Activated CD4-positive, alpha-beta T cell treated with anti-CD3 and anti-CD28 coated beads for 36 hours (primary cell): ENCODE results near the gene GNPAT. TPM values are rescaled to one million over a fixed set of nuclear protein-coding genes. Genes with fewer than 3 reads are reported as not detected.

Experiments used
- ATAC-seq: fragments of 200-7000 bp; cut with Tn5 transposase; one replicate; pipeline ENCODE4 v1.10.0; 2021; ENCODE audit warnings: mild to moderate bottlenecking, moderate library complexity
- CTCF ChIA-PET: fragments of 350-600 bp; sonication (Branson Sonifier 250); formaldehyde crosslinking; loops from one replicate; lab custom pipeline; 2021; ENCODE audit warnings: antibody characterized with exemption; lab: Charles Lee
- POLR2A ChIA-PET: fragments of 350-600 bp; sonication (Branson Sonifier 250); formaldehyde crosslinking; loops from one replicate; lab custom pipeline; 2021; ENCODE audit warnings: antibody characterized with exemption, inconsistent platforms; lab: Charles Lee
- DNase-seq: peaks from one replicate; pipeline ENCODE4 v3.0.0-alpha.2; 2020
- H3K27ac Mint-ChIP-seq: one replicate; pipeline ENCODE4 v1.8.0; 2021; ENCODE audit warnings: mixed read lengths
- H3K27me3 Mint-ChIP-seq: one replicate; pipeline ENCODE4 v1.8.0; 2021; ENCODE audit warnings: mixed read lengths
- H3K36me3 Mint-ChIP-seq: one replicate; pipeline ENCODE4 v1.8.0; 2021; ENCODE audit warnings: low read depth, mixed read lengths
- H3K4me1 Mint-ChIP-seq: one replicate; pipeline ENCODE4 v1.8.0; 2021; ENCODE audit warnings: mixed read lengths
- H3K4me3 Mint-ChIP-seq: one replicate; pipeline ENCODE4 v1.8.0; 2021; ENCODE audit warnings: mild to moderate bottlenecking, moderate library complexity, mixed read lengths
- H3K9me3 Mint-ChIP-seq: one replicate; pipeline ENCODE4 v1.8.0; 2021; ENCODE audit warnings: low read depth, mixed read lengths
- intact Hi-C, 2 experiments: fragments of 100-400 bp; cut with DNase I in 1 of 2; cut with micrococcal nuclease in 1 of 2; formaldehyde crosslinking; loops; one replicate each; pipeline versions ENCODE4 v1.14.2 to v1.15.1; 2022 to 2024; cut with DNase I, micrococcal nuclease
- total RNA-seq, 2 experiments: library from RNA; stranded (reverse); gene quantifications; one replicate each; pipeline ENCODE4 v1.2.3, GENCODE V29; 2021

Gene GNPAT
- total RNA-seq, 2 experiments from 2014 or later, result 58.0 to 62.0 TPM

GRCh38 chr1:231214918-231215680 is 25.9 kb upstream of the GNPAT start:
- no peak for ATAC-seq
- Mint-ChIP-seq H3K27ac (no peak overlapping the region), H3K4me3 (no peak overlapping the region), H3K4me1 (peaks cover 8% of the 10 kb centered on the region), H3K36me3 (no peaks in the 10 kb centered on the region), H3K9me3 (no peaks in the 10 kb centered on the region), H3K27me3 (no peaks in the 10 kb centered on the region)
- ChIA-PET CTCF (interaction anchor here (0.5 to 1.5 kb wide), 4 partner anchors 8 to 203 kb away, joined by 3 to 4 read pairs (median 4); no protein-coding TSS in a partner anchor), POLR2A (interaction anchor here (0.5 kb wide), 1 partner anchor 25 kb away, joined by 5 read pairs; no protein-coding TSS in a partner anchor)
- peak; percentile 18 for DNase-seq
- intact Hi-C loops, result loop anchor here in 1 of 2 experiments (10.0 kb wide), 1 partner anchor 570 kb away; the partner anchor contains the start of gene COG2

GRCh38 chr1:231215681-231216385 is 25.2 kb upstream of the GNPAT start:
- POLR2A ChIA-PET, result interaction anchor here (0.5 kb wide), 1 partner anchor 25 kb away, joined by 5 read pairs; no protein-coding TSS in a partner anchor
- no peaks in the 10 kb centered on the region for H3K27me3 Mint-ChIP-seq
- H3K4me3 Mint-ChIP-seq, result no peak overlapping the region
- H3K27ac Mint-ChIP-seq, result no peak overlapping the region
- DNase-seq (no peak), ATAC-seq (no peak)
- H3K36me3 Mint-ChIP-seq, result no peaks in the 10 kb centered on the region
- CTCF ChIA-PET, result interaction anchor here (0.5 to 1.5 kb wide), 3 partner anchors 9 to 178 kb away, joined by 3 to 4 read pairs (median 4); no protein-coding TSS in a partner anchor
- intact Hi-C loops, result loop anchor here in 1 of 2 experiments (10.0 kb wide), 1 partner anchor 571 kb away; the partner anchor contains the start of gene COG2
- H3K4me1 Mint-ChIP-seq, result peaks cover 8% of the 10 kb centered on the region
- H3K9me3 Mint-ChIP-seq, result no peaks in the 10 kb centered on the region

GRCh38 chr1:231216498-231216897 is 24.5 kb upstream of the GNPAT start:
- no peak overlapping the region for H3K27ac Mint-ChIP-seq
- ChIA-PET POLR2A (no interaction called here), CTCF (interaction anchor here (1.4 kb wide), 1 partner anchor 303 kb away, joined by 3 read pairs; no protein-coding TSS in a partner anchor)
- no peaks in the 10 kb centered on the region for H3K27me3 Mint-ChIP-seq
- H3K4me3 Mint-ChIP-seq, result no peak overlapping the region
- no peak for DNase-seq
- intact Hi-C loops, result loop anchor here in 1 of 2 experiments (10.0 kb wide), 1 partner anchor 572 kb away; the partner anchor contains the start of gene COG2
- H3K4me1 Mint-ChIP-seq, result peaks cover 6% of the 10 kb centered on the region
- ATAC-seq, result no peak
- no peaks in the 10 kb centered on the region for H3K9me3 Mint-ChIP-seq
- H3K36me3 Mint-ChIP-seq, result no peaks in the 10 kb centered on the region

- ATAC-seq, result no peak
- POLR2A ChIA-PET, result no interaction called here
- intact Hi-C loops, result loop anchor here in 1 of 2 experiments (10.0 kb wide), 1 partner anchor 572 kb away; the partner anchor contains the start of gene COG2
- no peaks in the 10 kb centered on the region for H3K9me3 Mint-ChIP-seq
- CTCF ChIA-PET, result interaction anchor here (0.5 to 1.4 kb wide), 3 partner anchors 53 to 304 kb away, joined by 3 read pairs; no protein-coding TSS in a partner anchor
- no peak overlapping the region for H3K27ac Mint-ChIP-seq
- H3K4me1 Mint-ChIP-seq, result peaks cover 4% of the 10 kb centered on the region
- H3K4me3 Mint-ChIP-seq, result no peak overlapping the region
- no peak for DNase-seq
- H3K36me3 Mint-ChIP-seq, result no peaks in the 10 kb centered on the region
- H3K27me3 Mint-ChIP-seq, result no peaks in the 10 kb centered on the region
These were observed 24.0 kb upstream of the GNPAT start for GRCh38 chr1:231217056-231217455.

GRCh38 chr1:231218078-231218477 is 22.9 kb upstream of the GNPAT start:
- no peak for DNase-seq
- Mint-ChIP-seq H3K4me3 (no peak overlapping the region), H3K27ac (no peak overlapping the region), H3K27me3 (no peaks in the 10 kb centered on the region), H3K36me3 (peaks cover 4% of the 10 kb centered on the region), H3K9me3 (no peaks in the 10 kb centered on the region), H3K4me1 (peaks cover 4% of the 10 kb centered on the region)
- ATAC-seq, result no peak
- ChIA-PET POLR2A (no interaction called here), CTCF (interaction anchor here (0.6 to 0.8 kb wide), 2 partner anchors 15 to 311 kb away, joined by 3 read pairs; no protein-coding TSS in a partner anchor)
- intact Hi-C loops, result loop anchor here in 1 of 2 experiments (10.0 kb wide), 1 partner anchor 573 kb away; the partner anchor contains the start of gene COG2

GRCh38 chr1:231219422-231220401 is 21.3 kb upstream of the GNPAT start:
- Mint-ChIP-seq H3K4me1 (peaks cover 4% of the 10 kb centered on the region), H3K4me3 (no peak overlapping the region), H3K36me3 (peaks cover 12% of the 10 kb centered on the region), H3K27ac (no peak overlapping the region), H3K9me3 (no peaks in the 10 kb centered on the region), H3K27me3 (no peaks in the 10 kb centered on the region)
- ATAC-seq (no peak), DNase-seq (no peak)
- ChIA-PET POLR2A (no interaction called here), CTCF (no interaction called here)
- intact Hi-C loops, result loop anchor here in 1 of 2 experiments (10.0 kb wide), 1 partner anchor 575 kb away; the partner anchor contains the start of gene COG2

GRCh38 chr1:231220801-231221200 is 20.2 kb upstream of the GNPAT start:
- H3K27ac Mint-ChIP-seq, result no peak overlapping the region
- no peaks in the 10 kb centered on the region for H3K9me3 Mint-ChIP-seq
- H3K4me1 Mint-ChIP-seq, result no peaks in the 10 kb centered on the region
- intact Hi-C loops, result no loop called here
- no peaks in the 10 kb centered on the region for H3K27me3 Mint-ChIP-seq
- CTCF ChIA-PET, result no interaction called here
- H3K4me3 Mint-ChIP-seq, result no peak overlapping the region
- ATAC-seq, result no peak
- peaks cover 20% of the 10 kb centered on the region for H3K36me3 Mint-ChIP-seq
- DNase-seq, result no peak
- POLR2A ChIA-PET, result no interaction called here

- no peak for ATAC-seq
- H3K27me3 Mint-ChIP-seq, result no peaks in the 10 kb centered on the region
- H3K9me3 Mint-ChIP-seq, result no peaks in the 10 kb centered on the region
- H3K36me3 Mint-ChIP-seq, result peaks cover 46% of the 10 kb centered on the region
- no peak for DNase-seq
- ChIA-PET CTCF (interaction anchor here (0.7 kb wide), 1 partner anchor 167 kb away, joined by 3 read pairs; no protein-coding TSS in a partner anchor), POLR2A (no interaction called here)
- intact Hi-C loops, result no loop called here
- no peak overlapping the region for H3K4me3 Mint-ChIP-seq
- no peak overlapping the region for H3K27ac Mint-ChIP-seq
- H3K4me1 Mint-ChIP-seq, result peaks cover 4% of the 10 kb centered on the region
These were observed 14.9 kb upstream of the GNPAT start for GRCh38 chr1:231226156-231226555.

GRCh38 chr1:231231511-231231910 is 9.5 kb upstream of the GNPAT start:
- Mint-ChIP-seq H3K4me3 (no peak overlapping the region), H3K4me1 (peaks cover 18% of the 10 kb centered on the region), H3K36me3 (peaks cover 33% of the 10 kb centered on the region), H3K9me3 (no peaks in the 10 kb centered on the region), H3K27ac (no peak overlapping the region), H3K27me3 (no peaks in the 10 kb centered on the region)
- intact Hi-C loops, result no loop called here
- POLR2A ChIA-PET, result no interaction called here
- ATAC-seq (no peak), DNase-seq (no peak)
- CTCF ChIA-PET, result interaction anchor here (1.4 kb wide), 1 partner anchor 10 kb away, joined by 4 read pairs; the partner anchor contains the start of gene GNPAT
